ENCODE results near the gene FEV. TPM values are rescaled to one million over a fixed set of nuclear protein-coding genes. Genes with fewer than 3 reads are reported as not detected.
A peak's percentile ranks its signal among the peaks of the same experiment; 100 is the strongest.

The FEV gene
- total RNA-seq, 2 donors from 2014 or later = not detected

- Histone ChIP-seq H3K9me3 (no peaks in the 10 kb centered on the region), H3K4me3 (no peak overlapping the region), H3K36me3 (no peaks in the 10 kb centered on the region), H3K27ac (no peak overlapping the region), H3K4me1 (ENCODE audit: control insufficient read depth in 1 of 2, low read depth in 2 of 2) (peaks cover 0 to 14% of the 10 kb centered on the region in 2 donors), H3K27me3 (replicated peaks; ENCODE audit: insufficient read depth) (peaks cover 21% of the 10 kb centered on the region)
- TF ChIP-seq, protein P1, sequence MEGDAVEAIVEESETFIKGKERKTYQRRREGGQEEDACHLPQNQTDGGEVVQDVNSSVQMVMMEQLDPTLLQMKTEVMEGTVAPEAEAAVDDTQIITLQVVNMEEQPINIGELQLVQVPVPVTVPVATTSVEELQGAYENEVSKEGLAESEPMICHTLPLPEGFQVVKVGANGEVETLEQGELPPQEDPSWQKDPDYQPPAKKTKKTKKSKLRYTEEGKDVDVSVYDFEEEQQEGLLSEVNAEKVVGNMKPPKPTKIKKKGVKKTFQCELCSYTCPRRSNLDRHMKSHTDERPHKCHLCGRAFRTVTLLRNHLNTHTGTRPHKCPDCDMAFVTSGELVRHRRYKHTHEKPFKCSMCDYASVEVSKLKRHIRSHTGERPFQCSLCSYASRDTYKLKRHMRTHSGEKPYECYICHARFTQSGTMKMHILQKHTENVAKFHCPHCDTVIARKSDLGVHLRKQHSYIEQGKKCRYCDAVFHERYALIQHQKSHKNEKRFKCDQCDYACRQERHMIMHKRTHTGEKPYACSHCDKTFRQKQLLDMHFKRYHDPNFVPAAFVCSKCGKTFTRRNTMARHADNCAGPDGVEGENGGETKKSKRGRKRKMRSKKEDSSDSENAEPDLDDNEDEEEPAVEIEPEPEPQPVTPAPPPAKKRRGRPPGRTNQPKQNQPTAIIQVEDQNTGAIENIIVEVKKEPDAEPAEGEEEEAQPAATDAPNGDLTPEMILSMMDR (IDR thresholded peaks at IDR 0.05) = no peak
- DNase-seq (ENCODE audit: low spot score) (no peak), ATAC-seq (ENCODE audit: insufficient number of reproducible peaks, low FRiP score, low read depth) (no peak)
Observed at GRCh38 chr2:218960309-218961165, 24.4 kb downstream of the FEV start.

GRCh38 chr2:218959761-218960308, 25.1 kb downstream of the FEV start:
- Histone ChIP-seq H3K27me3 (replicated peaks; ENCODE audit: insufficient read depth) (peaks cover 21% of the 10 kb centered on the region), H3K4me1 (ENCODE audit: control insufficient read depth in 1 of 2, low read depth in 2 of 2) (peaks cover 0 to 14% of the 10 kb centered on the region in 2 donors)
- ATAC-seq (ENCODE audit: insufficient number of reproducible peaks, low FRiP score, low read depth) = no peak

GRCh38 chr2:218959141-218959731, 25.7 kb downstream of the FEV start, which contains the start of gene CDK5R2:
CDK5R2 (plus strand) TSS chr2:218959666; CDS start chr2:218959821, 155 bp downstream.
- H3K27me3 ChIP-seq (replicated peaks; ENCODE audit: insufficient read depth) = peaks cover 21% of the 10 kb centered on the region
- no peak within 1 kb of the TSS for H3K27ac ChIP-seq
- H3K4me1 ChIP-seq (ENCODE audit: control insufficient read depth in 1 of 2, low read depth in 2 of 2) = peaks cover 0 to 14% of the 10 kb centered on the region in 2 donors
- DNase-seq (ENCODE audit: low spot score) = no peak
- TF ChIP-seq, protein P1 (IDR thresholded peaks at IDR 0.05) = no peak
- ATAC-seq (ENCODE audit: insufficient number of reproducible peaks, low FRiP score, low read depth) = no peak
- H3K4me3 ChIP-seq = peak within 1 kb of the TSS; percentile 62
- H3K9me3 ChIP-seq = no peaks in the 10 kb centered on the region
- H3K36me3 ChIP-seq = no peaks in the 10 kb centered on the region

More at GRCh38 chr2:218959761-218960308, 25.1 kb downstream of the FEV start:
- no peak overlapping the region for H3K27ac ChIP-seq
- peak overlapping the region; percentile 62 for H3K4me3 ChIP-seq
- no peaks in the 10 kb centered on the region for H3K36me3 ChIP-seq
- H3K9me3 ChIP-seq = no peaks in the 10 kb centered on the region
- DNase-seq (ENCODE audit: low spot score) = no peak
- TF ChIP-seq, protein P1 (IDR thresholded peaks at IDR 0.05) = no peak

DNA sequence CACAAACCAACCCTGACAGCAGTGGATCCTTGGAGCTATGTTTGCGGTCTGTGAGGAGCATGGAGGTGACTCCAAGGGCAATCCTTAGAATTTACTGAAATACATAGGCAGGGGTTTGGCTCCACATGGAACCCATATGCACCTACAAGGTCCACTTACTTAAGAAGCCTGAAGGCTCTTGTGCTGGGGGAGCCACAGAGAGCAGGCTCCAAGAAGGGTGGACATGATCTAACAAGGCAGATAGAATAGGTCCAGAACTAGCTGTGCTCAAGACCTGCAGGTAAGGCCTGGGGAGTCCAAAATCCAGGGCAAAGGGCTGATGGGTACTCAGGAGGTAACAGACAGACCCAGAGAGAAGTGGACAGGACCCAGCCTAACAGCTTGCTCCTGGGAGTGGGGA, 26.7 kb downstream of the FEV start:
- Histone ChIP-seq H3K27ac (no peak overlapping the region), H3K9me3 (no peaks in the 10 kb centered on the region), H3K27me3 (replicated peaks; ENCODE audit: insufficient read depth) (peaks cover 21% of the 10 kb centered on the region), H3K4me1 (ENCODE audit: control insufficient read depth in 1 of 2, low read depth in 2 of 2) (peaks cover 0 to 14% of the 10 kb centered on the region in 2 donors), H3K36me3 (no peaks in the 10 kb centered on the region), H3K4me3 (no peak overlapping the region)
- TF ChIP-seq, protein P1 (IDR thresholded peaks at IDR 0.05) = no peak
- no peak for ATAC-seq (ENCODE audit: insufficient number of reproducible peaks, low FRiP score, low read depth)
- DNase-seq (ENCODE audit: low spot score) = no peak

- Histone ChIP-seq H3K27ac (no peak overlapping the region), H3K27me3 (replicated peaks; ENCODE audit: insufficient read depth) (peaks cover 21% of the 10 kb centered on the region), H3K9me3 (no peaks in the 10 kb centered on the region), H3K36me3 (no peaks in the 10 kb centered on the region), H3K4me1 (ENCODE audit: control insufficient read depth in 1 of 2, low read depth in 2 of 2) (peaks cover 0 to 14% of the 10 kb centered on the region in 2 donors), H3K4me3 (no peak overlapping the region)
- TF ChIP-seq, protein P1 (IDR thresholded peaks at IDR 0.05) = no peak
- DNase-seq (ENCODE audit: low spot score) (no peak), ATAC-seq (ENCODE audit: insufficient number of reproducible peaks, low FRiP score, low read depth) (no peak)
Observed at GRCh38 chr2:218957671-218958070, 27.3 kb downstream of the FEV start.
